Subcutaneous preadipocyte (primary cell): ENCODE results near the gene WDR87. TPM values are rescaled to one million over a fixed set of nuclear protein-coding genes. Genes with fewer than 3 reads are reported as not detected.

Source experiments
- total RNA-seq: library from RNA; depleted of rRNA; stranded (reverse); fragments of >200 nt; gene quantifications from 2 replicates; pipeline ENCODE4 v1.2.3, GENCODE V29; 2012

Gene WDR87
- total RNA-seq, result not detected in 2 replicates

DNA sequence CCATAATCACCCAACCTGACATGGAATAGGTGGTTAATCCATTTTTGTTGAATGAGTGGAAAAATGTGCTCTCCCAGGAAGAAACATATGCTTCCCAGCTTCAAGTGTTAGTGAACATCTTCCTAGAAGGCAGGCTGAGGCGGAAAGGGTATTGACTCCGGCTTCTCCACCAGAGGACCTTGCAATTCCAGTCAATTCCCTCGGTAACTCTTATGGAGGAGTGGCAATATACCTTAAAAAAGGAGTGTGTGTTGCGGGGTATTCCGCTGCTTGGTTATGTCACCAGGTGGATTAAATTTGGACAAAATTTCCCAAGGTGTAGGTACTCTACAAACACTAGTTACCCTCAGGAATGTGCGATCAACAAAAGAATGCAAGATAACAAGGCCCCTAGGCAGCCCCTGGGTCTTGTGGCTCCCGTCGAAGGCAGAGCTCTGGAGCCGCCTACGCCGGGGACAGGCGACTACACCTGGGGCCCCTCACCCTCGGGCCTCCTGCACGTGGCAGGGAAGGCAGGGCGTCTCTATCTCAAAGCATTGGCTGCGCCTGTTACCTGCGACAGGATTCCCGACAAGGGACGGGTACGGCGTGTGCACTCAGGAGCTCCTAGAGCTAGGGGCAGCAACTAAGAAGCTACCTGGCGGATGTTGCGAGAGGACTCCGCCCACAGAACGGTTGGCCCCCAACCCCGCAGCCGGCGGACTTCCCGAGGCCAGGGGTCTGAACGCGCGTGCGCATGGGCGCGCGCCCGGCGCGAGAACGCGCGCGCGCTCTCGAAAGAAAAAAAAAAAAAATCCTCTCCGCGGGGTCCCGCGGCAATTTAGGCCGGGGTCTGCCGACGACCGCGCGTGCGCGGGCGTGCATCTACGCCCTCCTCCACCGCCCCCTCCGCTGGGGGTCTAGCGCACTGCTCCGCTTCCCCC is at the start of gene WDR87:
Gene WDR87, minus strand, starts transcription at position 649 of the 923 bp plus-strand sequence. CDS start 8,355 bp downstream, outside the sequence.

GRCh38 chr19:37906869-37907734 is 708 bp upstream of the WDR87 start, which contains the start of gene SIPA1L3:
Gene SIPA1L3 (plus strand): TSS chr19:37907208. CDS start chr19:38081566, 174,358 bp downstream.

Other genes starting within 250 kb of the WDR87 start
- 2.2 and 2.9 TPM in 2 replicates for gene ZNF607, start 186.8 kb downstream of the WDR87 start, total RNA-seq
- 6.6 and 7.2 TPM in 2 replicates for gene ZNF573, start 127.0 kb downstream of the WDR87 start, total RNA-seq
- 25.7 and 64.5 TPM in 2 replicates for gene SIPA1L3, start 614 bp upstream of the WDR87 start, total RNA-seq